Measurements from ENCODE around the gene NARF. TPM values are rescaled to one million over a fixed set of nuclear protein-coding genes. Genes with fewer than 3 reads are reported as not detected.

Gene NARF
- total RNA-seq, 1 donor from 2014 or later: 69.2 TPM

GRCh38 chr17:82435103-82435502 is 23.4 kb upstream of the NARF start:
- no peak overlapping the region for H3K27ac ChIP-seq (replicated peaks)
- no peak overlapping the region for H3K4me3 ChIP-seq
- H3K9me3 ChIP-seq (replicated peaks): no peaks in the 10 kb centered on the region
- intact Hi-C loops (cut with micrococcal nuclease): no loop called here
- no peaks in the 10 kb centered on the region for H3K27me3 ChIP-seq (ENCODE audit: low read depth)
- peaks cover 17% of the 10 kb centered on the region for H3K36me3 ChIP-seq
- no peak for TF ChIP-seq CTCF (IDR thresholded peaks at IDR 0.05; ENCODE audit: borderline replicate concordance)
- H3K4me1 ChIP-seq: no peaks in the 10 kb centered on the region
- no peak for DNase-seq

GRCh38 chr17:82435601-82436583 is 22.6 kb upstream of the NARF start:
- intact Hi-C loops (cut with micrococcal nuclease): no loop called here
- H3K27ac ChIP-seq (replicated peaks): no peak overlapping the region
- H3K9me3 ChIP-seq (replicated peaks): no peaks in the 10 kb centered on the region
- H3K4me1 ChIP-seq: no peaks in the 10 kb centered on the region
- H3K4me3 ChIP-seq: no peak overlapping the region
- no peak for DNase-seq
- TF ChIP-seq CTCF (IDR thresholded peaks at IDR 0.05; ENCODE audit: borderline replicate concordance): no peak
- peaks cover 17% of the 10 kb centered on the region for H3K36me3 ChIP-seq
- H3K27me3 ChIP-seq (ENCODE audit: low read depth): no peaks in the 10 kb centered on the region

DNA sequence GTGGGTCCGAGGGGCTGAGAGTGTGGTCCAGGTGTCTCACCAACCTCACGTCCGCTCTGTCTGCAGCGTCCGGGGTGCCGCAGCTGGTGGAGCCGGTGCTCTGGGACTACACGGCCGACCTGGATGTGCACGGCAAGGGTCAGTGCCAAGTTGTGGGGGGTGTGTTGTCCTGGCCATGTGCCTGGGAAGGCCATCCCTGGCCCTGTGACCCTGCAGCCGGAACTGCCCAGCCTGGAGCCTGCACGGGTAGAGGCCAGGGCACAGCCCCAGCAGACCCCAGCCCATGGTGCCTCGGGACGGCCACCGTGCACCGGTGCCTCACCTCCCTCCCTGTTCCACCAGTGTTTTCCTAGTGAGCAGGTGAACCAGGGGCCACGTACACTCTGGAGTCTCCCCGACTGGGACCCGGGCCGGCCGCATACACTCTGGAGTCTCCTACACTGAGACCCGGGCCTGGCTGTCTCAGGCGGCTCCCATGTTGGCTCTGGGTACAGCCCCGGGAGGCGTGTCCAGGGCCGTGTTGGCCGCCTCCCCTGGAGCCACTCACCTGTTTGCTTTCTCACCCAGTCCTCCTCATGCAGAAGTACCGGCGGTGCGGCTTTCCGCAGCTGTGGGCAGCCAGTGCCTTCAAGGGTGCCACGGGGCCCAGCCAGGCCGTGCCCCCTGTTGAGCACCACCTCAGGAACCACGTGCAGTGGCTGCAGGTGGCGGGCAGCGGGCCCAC is 21.8 kb upstream of the NARF start:
- intact Hi-C loops (cut with micrococcal nuclease): no loop called here
- no peaks in the 10 kb centered on the region for H3K9me3 ChIP-seq (replicated peaks)
- no peak overlapping the region for H3K27ac ChIP-seq (replicated peaks)
- H3K36me3 ChIP-seq: peaks cover 17% of the 10 kb centered on the region
- no peak overlapping the region for H3K4me3 ChIP-seq
- no peak for DNase-seq
- no peaks in the 10 kb centered on the region for H3K4me1 ChIP-seq
- H3K27me3 ChIP-seq (ENCODE audit: low read depth): no peaks in the 10 kb centered on the region
- no peak for TF ChIP-seq CTCF (IDR thresholded peaks at IDR 0.05; ENCODE audit: borderline replicate concordance)

- Histone ChIP-seq H3K27ac (replicated peaks) (no peak overlapping the region), H3K9me3 (replicated peaks) (no peaks in the 10 kb centered on the region), H3K36me3 (peaks cover 21% of the 10 kb centered on the region), H3K27me3 (ENCODE audit: low read depth) (no peaks in the 10 kb centered on the region), H3K4me1 (no peaks in the 10 kb centered on the region), H3K4me3 (no peak overlapping the region)
- intact Hi-C loops (cut with micrococcal nuclease): no loop called here
- DNase-seq: no peak
- no peak for TF ChIP-seq CTCF (IDR thresholded peaks at IDR 0.05; ENCODE audit: borderline replicate concordance)
Observed at GRCh38 chr17:82437325-82437668, 21.2 kb upstream of the NARF start.

DNA sequence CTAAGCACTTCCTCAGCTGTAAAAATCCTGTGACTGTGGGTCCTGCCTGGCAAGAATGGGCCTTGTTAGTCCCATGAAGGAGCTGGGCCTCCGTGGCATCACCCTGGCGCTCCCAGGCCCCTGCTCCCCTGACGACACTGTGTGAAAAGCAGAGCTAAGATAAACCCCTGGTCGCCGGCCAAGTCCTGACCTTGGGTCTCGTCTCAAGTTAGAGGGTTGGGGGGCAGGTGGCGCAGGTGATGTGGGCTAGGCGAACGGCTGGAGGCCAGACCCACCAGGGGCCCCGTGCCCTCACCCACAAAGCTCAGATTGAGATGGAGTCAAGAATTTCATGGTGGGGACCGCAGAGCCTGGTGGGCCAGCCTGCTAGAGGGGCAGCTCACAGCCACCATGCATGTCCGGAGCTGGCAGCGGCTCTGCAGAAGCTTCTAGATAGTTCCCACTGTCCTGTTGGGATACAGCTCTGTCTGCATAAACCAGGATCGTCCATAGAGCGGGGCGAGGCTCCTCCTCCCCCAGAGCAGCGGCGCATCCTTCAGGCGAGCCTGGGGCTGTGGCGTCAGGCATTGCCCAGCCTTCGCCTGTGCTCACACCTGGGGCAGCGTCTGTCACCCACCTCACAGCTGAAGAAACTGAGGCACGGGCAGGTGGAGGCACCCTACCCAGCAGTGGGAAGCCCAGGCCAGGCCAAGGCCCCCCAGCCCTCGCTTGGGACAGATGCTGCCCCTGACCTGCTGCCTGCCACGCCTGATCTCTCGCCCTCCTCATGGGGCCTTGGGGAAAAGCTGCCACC is 19.9 kb upstream of the NARF start:
- H3K4me3 ChIP-seq: no peak overlapping the region
- no peak for DNase-seq
- H3K36me3 ChIP-seq: peaks cover 29% of the 10 kb centered on the region
- H3K27me3 ChIP-seq (ENCODE audit: low read depth): no peaks in the 10 kb centered on the region
- no peak overlapping the region for H3K27ac ChIP-seq (replicated peaks)
- intact Hi-C loops (cut with micrococcal nuclease): no loop called here
- no peaks in the 10 kb centered on the region for H3K4me1 ChIP-seq
- no peaks in the 10 kb centered on the region for H3K9me3 ChIP-seq (replicated peaks)
- no peak for TF ChIP-seq CTCF (IDR thresholded peaks at IDR 0.05; ENCODE audit: borderline replicate concordance)
